H1 (cell line): ENCODE data around the gene GALR1. TPM values are rescaled to one million over a fixed set of nuclear protein-coding genes. Genes with fewer than 3 reads are reported as not detected.

ENCODE experiments used
- CTCF ChIA-PET: fragments of 300-600 bp; sonication (Branson Sonifier 250); formaldehyde crosslinking; loops from one replicate; lab custom pipeline; 2021; ENCODE audit not compliant: partially characterized antibody; lab: Charles Lee
- POLR2A ChIA-PET: fragments of 300-600 bp; sonication (Branson Sonifier 250); formaldehyde crosslinking; loops from one replicate; lab custom pipeline; 2021; ENCODE audit warnings: inconsistent platforms; ENCODE audit not compliant: partially characterized antibody; lab: Charles Lee
- DNase-seq, 2 experiments: peaks; one replicate each; pipeline versions ENCODE4 v3.0.0 to v3.0.0-alpha.2; 2010 to 2022; ENCODE audit warnings: low spot score in 2 of 2, low read depth in 1 of 2, mixed read lengths in 1 of 2
- FAIRE-seq: peaks from 2 replicates; lab custom pipeline; 2011; peaks lifted over from hg19 to GRCh38; lab: Jason Lieb, UNC
- H2AFZ ChIP-seq: 2 replicates; pipeline ENCODE4 v1.8.1; 2012; ENCODE audit warnings: low read length, inconsistent platforms
- H2AK5ac ChIP-seq: 2 replicates; pipeline ENCODE4 v1.6.1; 2013; ENCODE audit warnings: low read depth, low read length
- H2BK120ac ChIP-seq: replicated peaks from 2 replicates; pipeline ENCODE3; 2013; ENCODE audit warnings: low read depth, low read length, inconsistent platforms
- H2BK12ac ChIP-seq: 2 replicates; pipeline ENCODE4 v1.6.1; 2013; ENCODE audit warnings: low read depth, low read length
- H2BK15ac ChIP-seq: 2 replicates; pipeline ENCODE4 v1.6.1; 2013; ENCODE audit warnings: low read length
- H2BK20ac ChIP-seq: 2 replicates; pipeline ENCODE4 v1.6.1; 2013; ENCODE audit warnings: low read length
- H2BK5ac ChIP-seq: 2 replicates; pipeline ENCODE4 v1.6.1; 2013; ENCODE audit warnings: low read depth, low read length
- H3K14ac ChIP-seq: 2 replicates; pipeline ENCODE4 v1.6.1; 2013; ENCODE audit warnings: inconsistent platforms; ENCODE audit not compliant: insufficient read length
- H3K18ac ChIP-seq: 2 replicates; pipeline ENCODE4 v1.6.1; 2013; ENCODE audit warnings: low read length; ENCODE audit errors: extremely low read depth
- H3K23ac ChIP-seq: 2 replicates; pipeline ENCODE4 v1.6.1; 2013; ENCODE audit warnings: inconsistent platforms; ENCODE audit not compliant: insufficient read length
- H3K23me2 ChIP-seq: 2 replicates; pipeline ENCODE4 v1.6.1; 2013; ENCODE audit warnings: low read depth, low read length
- H3K27ac ChIP-seq: 2 replicates; pipeline ENCODE4 v1.6.1; 2011; ENCODE audit warnings: low read depth, low read length, inconsistent platforms
- H3K27me3 ChIP-seq, 4 experiments: replicated peaks in 1 of 4; 1 replicate in 1 of 4; 2 replicates in 3 of 4; pipeline versions ENCODE4 v1.6.1 to v1.8.1; 2011 to 2013; ENCODE audit warnings: low read length in 3 of 4, mild to moderate bottlenecking in 3 of 4, inconsistent platforms in 2 of 4, mixed read lengths in 2 of 4, moderate library complexity in 1 of 4; ENCODE audit not compliant: control insufficient read depth in 3 of 4, insufficient read depth in 3 of 4; ENCODE audit errors: extremely low read depth in 1 of 4
- H3K36me3 ChIP-seq, 4 experiments: 2 replicates each; pipeline versions ENCODE4 v1.6.1 to v1.8.1; 2011 to 2013; ENCODE audit warnings: mild to moderate bottlenecking in 4 of 4, low read length in 3 of 4, moderate library complexity in 2 of 4, control low read depth in 1 of 4, inconsistent platforms in 1 of 4; ENCODE audit not compliant: insufficient read depth in 4 of 4, control insufficient read depth in 2 of 4
- H3K4ac ChIP-seq: replicated peaks from 2 replicates; pipeline ENCODE3; 2013; ENCODE audit warnings: low read length, low read depth, mixed read lengths, inconsistent platforms; ENCODE audit not compliant: insufficient read length
- H3K4me1 ChIP-seq, 4 experiments: replicated peaks in 1 of 4; 1 replicate in 1 of 4; 2 replicates in 3 of 4; pipeline versions ENCODE4 v1.6.1 to v1.8.1; 2011 to 2013; ENCODE audit warnings: low read length in 3 of 4, inconsistent platforms in 2 of 4, mixed read lengths in 1 of 4; ENCODE audit not compliant: insufficient read depth in 4 of 4, control insufficient read depth in 3 of 4
- H3K4me2 ChIP-seq, 2 experiments: 2 replicates each; pipeline versions ENCODE4 v1.6.1 to v1.8.1; 2011 to 2013; ENCODE audit warnings: low read depth in 2 of 2, low read length in 2 of 2, control low read depth in 1 of 2, inconsistent platforms in 1 of 2, mild to moderate bottlenecking in 1 of 2; ENCODE audit not compliant: insufficient read depth in 1 of 2
- H3K4me3 ChIP-seq, 4 experiments: fragments of 200-600, 300-600 bp in 1 of 4; sonication (generic), shearing (Covaris generic), sonication (Bioruptor Twin) in 1 of 4; 2 replicates each; pipeline versions ENCODE4 v1.5.1 to v1.8.1; 2011 to 2016; ENCODE audit warnings: low read length in 4 of 4, low read depth in 3 of 4, control low read depth in 2 of 4, inconsistent platforms in 2 of 4, mild to moderate bottlenecking in 2 of 4, mixed read lengths in 1 of 4, moderate library complexity in 1 of 4; ENCODE audit not compliant: insufficient read depth in 2 of 4; ENCODE audit errors: extremely low read depth in 1 of 4
- H3K56ac ChIP-seq: replicated peaks from 2 replicates; pipeline ENCODE3; 2013; ENCODE audit warnings: low read depth, mild to moderate bottlenecking, mixed read lengths, low read length, inconsistent platforms; ENCODE audit not compliant: insufficient read length
- H3K79me1 ChIP-seq: 2 replicates; pipeline ENCODE4 v1.6.1; 2013; ENCODE audit warnings: low read depth, low read length, control low read depth
- H3K79me2 ChIP-seq, 2 experiments: 2 replicates each; pipeline versions ENCODE4 v1.6.1 to v1.8.1; 2012 to 2013; ENCODE audit warnings: low read length in 2 of 2, mild to moderate bottlenecking in 2 of 2, inconsistent platforms in 1 of 2; ENCODE audit not compliant: insufficient read depth in 2 of 2, control insufficient read depth in 1 of 2
- H3K9ac ChIP-seq, 4 experiments: replicated peaks in 1 of 4; 1 replicate in 1 of 4; 2 replicates in 3 of 4; pipeline versions ENCODE4 v1.6.1 to v1.8.1; 2011 to 2013; ENCODE audit warnings: low read depth in 3 of 4, low read length in 3 of 4, control low read depth in 2 of 4, mild to moderate bottlenecking in 2 of 4, moderate library complexity in 2 of 4, inconsistent platforms in 1 of 4; ENCODE audit errors: extremely low read depth in 1 of 4
- H3K9me3 ChIP-seq, 2 experiments: 2 replicates each; pipeline versions ENCODE4 v1.6.1 to v1.8.1; 2012 to 2013; ENCODE audit warnings: mild to moderate bottlenecking in 2 of 2, moderate library complexity in 2 of 2, control low read depth in 1 of 2, inconsistent platforms in 1 of 2, low read depth in 1 of 2, low read length in 1 of 2, mixed read lengths in 1 of 2; ENCODE audit not compliant: insufficient read depth in 2 of 2
- H4K20me1 ChIP-seq, 2 experiments: replicated peaks in 1 of 2; 2 replicates each; pipeline versions ENCODE3 to v1.8.1; 2011 to 2013; ENCODE audit warnings: inconsistent platforms in 2 of 2, low read length in 2 of 2, mild to moderate bottlenecking in 1 of 2; ENCODE audit not compliant: insufficient read depth in 2 of 2, control insufficient read depth in 1 of 2
- H4K5ac ChIP-seq: 2 replicates; pipeline ENCODE4 v1.6.1; 2013; ENCODE audit warnings: low read length, low read depth, mixed read lengths, inconsistent platforms; ENCODE audit not compliant: insufficient read length
- H4K8ac ChIP-seq: 2 replicates; pipeline ENCODE4 v1.8.0; 2013; ENCODE audit warnings: mild to moderate bottlenecking, moderate library complexity, low read length, inconsistent platforms; ENCODE audit not compliant: insufficient read depth; ENCODE audit errors: extremely low read depth
- H4K91ac ChIP-seq: replicated peaks from 2 replicates; pipeline ENCODE3; 2013; ENCODE audit warnings: low read length, mixed read lengths, inconsistent platforms; ENCODE audit not compliant: insufficient read length
- BACH1 ChIP-seq: IDR thresholded peaks from 2 replicates; pipeline ENCODE4 v1.6.1; 2012; ENCODE audit warnings: low read length, improper control_type of control experiment
- GTF2F1 ChIP-seq: IDR thresholded peaks from 2 replicates; pipeline ENCODE4 v1.6.1; 2012; ENCODE audit warnings: low read depth, low read length, improper control_type of control experiment, borderline replicate concordance
- TEAD4 ChIP-seq: IDR thresholded peaks from 2 replicates; pipeline ENCODE4 v1.6.1; 2012; ENCODE audit warnings: low read depth, low read length, inconsistent platforms, mixed read lengths
- WGBS, 2 experiments: shearing (Covaris generic) in 1 of 2; methylation state at CpG; one replicate each; pipeline versions ENCODE4 v1.1.6 to v1.1.7; 2013 to 2015; ENCODE audit warnings: low lambda C conversion rate in 2 of 2, mixed read lengths in 2 of 2, inconsistent platforms in 1 of 2, low coverage in 1 of 2, missing lambda C conversion rate in 1 of 2; ENCODE audit not compliant: insufficient replicate concordance in 2 of 2, insufficient coverage in 1 of 2, insufficient read length in 1 of 2; ENCODE audit errors: extremely low coverage in 1 of 2, missing lambda C conversion rate in 1 of 2; 5-methylcytosine and 5-hydroxymethylcytosine counted together
- polyA plus RNA-seq, 7 experiments: library from polyadenylated mRNA; depleted of rRNA in 3 of 7; stranded (reverse) in 5 of 7; unstranded in 2 of 7; fragments of >200 nt in 5 of 7; fragments of 200-250 nt in 2 of 7; gene quantifications; 1 replicate in 5 of 7; 2 replicates in 1 of 7; 4 replicates in 1 of 7; pipeline versions ENCODE4 v1.2.1 to v1.2.3, GENCODE V29; 2011 to 2013; ENCODE audit warnings: missing spikeins in 2 of 7, mixed read lengths in 2 of 7
- total RNA-seq: library from RNA; stranded (reverse); fragmentation: NEBNext Ultra II Directional; extraction: Animal tissue kit (Norgen Biotek cat#: 25700); gene quantifications from 2 replicates; pipeline ENCODE4 v1.2.1, GENCODE V29; 2021

Gene GALR1
- total and polyA plus RNA-seq, 2 of the 8 experiments (the other 6 are each of a cell fraction or from before 2014, with no cell fraction given), result 0.09 to 1.6 TPM

DNA sequence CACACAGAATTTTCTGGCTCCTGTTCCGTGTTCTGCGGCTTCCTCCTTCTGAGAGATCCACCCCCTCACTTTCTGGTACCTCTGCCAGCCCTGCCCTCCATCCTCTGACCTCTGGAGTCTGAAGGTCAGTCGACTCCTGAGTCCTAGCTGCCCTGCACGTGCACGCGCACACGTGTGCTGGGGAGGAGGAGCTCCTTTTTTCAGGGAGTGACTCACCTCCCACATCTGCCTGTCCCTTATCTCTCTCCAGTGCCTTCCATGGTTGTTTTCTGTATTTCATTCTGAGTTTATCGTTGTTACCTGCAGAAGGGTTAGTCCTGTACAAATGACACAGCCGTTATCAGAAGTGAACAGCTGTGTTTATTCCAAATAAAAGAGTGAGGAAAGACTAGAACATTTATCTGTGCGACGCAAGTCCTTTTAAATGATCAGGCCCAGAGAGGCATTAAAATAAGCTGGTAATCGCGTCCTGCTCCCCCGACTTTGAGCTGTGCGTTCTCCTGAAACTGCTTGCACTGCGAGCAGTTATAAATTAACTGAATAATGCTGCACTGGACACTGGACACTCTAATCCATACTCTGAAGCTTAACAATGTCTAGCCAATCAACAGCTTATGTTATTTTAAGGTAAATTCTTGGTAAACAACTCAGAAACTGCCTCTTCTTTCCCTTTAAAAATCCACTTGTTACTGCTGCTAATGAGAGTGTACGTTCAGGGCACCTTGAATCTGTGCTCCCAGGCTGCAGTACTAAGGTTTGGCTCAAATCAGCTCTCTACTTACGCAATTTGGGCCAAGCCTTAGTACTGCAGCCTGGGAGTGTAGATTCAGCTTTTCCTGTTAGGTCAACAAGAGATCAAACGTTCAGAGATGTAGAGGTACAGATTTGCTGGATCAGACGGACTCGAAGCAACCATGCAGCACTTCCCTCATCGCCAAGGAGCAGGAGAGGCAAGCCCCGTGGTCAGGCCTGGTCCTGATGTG, 72.5 kb downstream of the GALR1 start:
- CTCF ChIA-PET, result interaction anchor here (0.7 to 1.3 kb wide), 5 partner anchors 10 to 238 kb away, joined by 3 to 4 read pairs (median 3); no protein-coding TSS in a partner anchor
- no peaks in the 10 kb centered on the region for H3K23me2 ChIP-seq
- 93% methylated on average over 23 of the region's 23 CpGs; no CpG with 5 or more reads in 1 of the 2 experiments for WGBS, 2 experiments
- TF ChIP-seq GTF2F1, result no peak
- TF ChIP-seq TEAD4, result no peak
- no peak for TF ChIP-seq BACH1
- TF ChIP-seq, all 59 proteins: peak for 0
- no peaks in the 10 kb centered on the region; a peak in 1 of 7 replicates for H3K27me3 ChIP-seq
- no peak overlapping the region for H3K4me3 ChIP-seq
- H4K8ac ChIP-seq, result no peak overlapping the region; the same call in 1 of the 2 replicates
- peak overlapping the region; percentile 26 for H3K14ac ChIP-seq
- H2BK5ac ChIP-seq, result no peak overlapping the region
- peak overlapping the region; percentile 11; the same call in 1 of the 2 replicates for H2AFZ ChIP-seq
- no peaks in the 10 kb centered on the region for H3K36me3 ChIP-seq
- H3K4ac ChIP-seq, result no peak overlapping the region
- H2BK12ac ChIP-seq, result no peak overlapping the region
- no peaks in the 10 kb centered on the region for H3K79me1 ChIP-seq
- no peak overlapping the region for H4K5ac ChIP-seq
- H2BK20ac ChIP-seq, result no peak overlapping the region; the same call in 1 of the 2 replicates
- H3K4me1 ChIP-seq, result no peaks in the 10 kb centered on the region; a peak in 2 of 7 replicates
- POLR2A ChIA-PET, result interaction anchor here (0.5 kb wide), 1 partner anchor 56 kb away, joined by 3 read pairs; no protein-coding TSS in a partner anchor
- no peak overlapping the region for H3K27ac ChIP-seq
- H3K4me2 ChIP-seq, result no peak overlapping the region
- no peaks in the 10 kb centered on the region for H4K20me1 ChIP-seq
- H3K79me2 ChIP-seq, result no peaks in the 10 kb centered on the region
- H3K23ac ChIP-seq, result no peak overlapping the region
- H2AK5ac ChIP-seq, result no peak overlapping the region
- FAIRE-seq (no peak), DNase-seq (no peak)
- no peak overlapping the region; the same call in 1 of the 2 replicates for H3K18ac ChIP-seq
- no peaks in the 10 kb centered on the region for H3K9me3 ChIP-seq
- H2BK15ac ChIP-seq, result peak overlapping the region; percentile 18; the same call in 1 of the 2 replicates
- no peak overlapping the region for H3K56ac ChIP-seq
- H4K91ac ChIP-seq, result no peak overlapping the region
- no peak overlapping the region for H2BK120ac ChIP-seq
- H3K9ac ChIP-seq, result no peak overlapping the region
